HepG2 (cell line): Measurements from ENCODE around the gene KRTAP10-5. TPM values are rescaled to one million over a fixed set of nuclear protein-coding genes. Genes with fewer than 3 reads are reported as not detected.

Source experiments
- CHD4 ChIP-seq: fragments of 200-600 bp; sonication (generic); IDR thresholded peaks from 2 replicates; pipeline ENCODE4 v1.7.0; 2017; ENCODE audit warnings: mild to moderate bottlenecking, low read length, borderline replicate concordance
- E2F1 ChIP-seq: sonication (generic); formaldehyde crosslinking; IDR thresholded peaks from 2 replicates; pipeline ENCODE4 v1.5.0; 2020; ENCODE audit warnings: missing genetic modification reagents
- E2F2 ChIP-seq: sonication (generic); formaldehyde crosslinking; IDR thresholded peaks from 2 replicates; pipeline ENCODE4 v1.4.0; 2020; ENCODE audit warnings: missing genetic modification reagents, borderline replicate concordance
- EED ChIP-seq: sonication (generic); formaldehyde crosslinking; IDR thresholded peaks from 2 replicates; pipeline ENCODE4 v1.5.0; 2020; ENCODE audit warnings: mild to moderate bottlenecking, missing genetic modification reagents
- FIP1L1 ChIP-seq: fragments of 200-400 bp; formaldehyde crosslinking; IDR thresholded peaks from 2 replicates; pipeline ENCODE4 v1.6.1; 2018; ENCODE audit warnings: low read depth, mild to moderate bottlenecking, low read length, moderate library complexity, borderline replicate concordance; ENCODE audit not compliant: insufficient read depth
- HMGA1 ChIP-seq: sonication (generic); formaldehyde crosslinking; conservative IDR thresholded peaks from 2 replicates; pipeline ENCODE4 v1.4.0; 2020; ENCODE audit warnings: missing genetic modification reagents
- HNRNPL ChIP-seq: fragments of 200-400 bp; formaldehyde crosslinking; IDR thresholded peaks from 2 replicates; pipeline ENCODE4 v1.6.1; 2017; ENCODE audit warnings: mild to moderate bottlenecking, low read depth, low read length
- NFKB2 ChIP-seq: sonication (generic); formaldehyde crosslinking; IDR thresholded peaks from 2 replicates; pipeline ENCODE4 v1.4.0; 2020; ENCODE audit warnings: missing genetic modification reagents, borderline replicate concordance
- REPIN1 ChIP-seq: sonication (generic); formaldehyde crosslinking; IDR thresholded peaks from 2 replicates; pipeline ENCODE4 v1.8.0; 2022; ENCODE audit warnings: missing genetic modification reagents, low read depth, mild to moderate bottlenecking, borderline replicate concordance
- REST ChIP-seq, 2 experiments: IDR thresholded peaks; 2 replicates each; pipeline ENCODE4 v1.6.1; 2011 to 2012; ENCODE audit warnings: low read length in 2 of 2, borderline replicate concordance in 1 of 2, low read depth in 1 of 2, mild to moderate bottlenecking in 1 of 2, moderate library complexity in 1 of 2
- SNAPC2 ChIP-seq: sonication (generic); formaldehyde crosslinking; IDR thresholded peaks from 2 replicates; pipeline ENCODE4 v1.8.1; 2022; ENCODE audit warnings: mild to moderate bottlenecking, missing genetic modification reagents
- TRIM24 ChIP-seq: sonication (generic); formaldehyde crosslinking; IDR thresholded peaks from 2 replicates; pipeline ENCODE4 v1.8.0; 2022; ENCODE audit warnings: mild to moderate bottlenecking, missing genetic modification reagents
- YEATS2 ChIP-seq: sonication (generic); formaldehyde crosslinking; IDR thresholded peaks from 2 replicates; pipeline ENCODE4 v1.4.0; 2020; ENCODE audit warnings: missing genetic modification reagents, borderline replicate concordance
- ZBTB46 ChIP-seq: sonication (generic); formaldehyde crosslinking; IDR thresholded peaks from 2 replicates; pipeline ENCODE4 v1.4.0; 2020; ENCODE audit warnings: mild to moderate bottlenecking, missing genetic modification reagents, borderline replicate concordance
- ZNF253 ChIP-seq: sonication (generic); formaldehyde crosslinking; IDR thresholded peaks from 2 replicates; pipeline ENCODE4 v1.8.0; 2022; ENCODE audit warnings: mild to moderate bottlenecking, missing genetic modification reagents, borderline replicate concordance
- ZNF446 ChIP-seq: sonication (generic); formaldehyde crosslinking; IDR thresholded peaks from 2 replicates; pipeline ENCODE4 v1.5.0; 2020; ENCODE audit warnings: mild to moderate bottlenecking, missing genetic modification reagents
- ZNF614 ChIP-seq: IDR thresholded peaks from 2 replicates; pipeline ENCODE4 v1.6.1; 2018; ENCODE audit warnings: missing biosample characterization, missing genetic modification reagents, inconsistent platforms, borderline replicate concordance
- ZNF773 ChIP-seq: sonication (generic); formaldehyde crosslinking; IDR thresholded peaks from 2 replicates; pipeline ENCODE4 v1.4.0; 2020; ENCODE audit warnings: missing genetic modification reagents, borderline replicate concordance
- ZNF777 ChIP-seq: sonication (generic); formaldehyde crosslinking; IDR thresholded peaks from 2 replicates; pipeline ENCODE4 v1.4.0; 2020; ENCODE audit warnings: missing genetic modification reagents
- ZNF780A ChIP-seq: sonication (generic); formaldehyde crosslinking; IDR thresholded peaks from 2 replicates; pipeline ENCODE4 v1.8.0; 2022; ENCODE audit warnings: mild to moderate bottlenecking, missing genetic modification reagents, moderate library complexity
- ZNF782 ChIP-seq: sonication (generic); formaldehyde crosslinking; IDR thresholded peaks from 2 replicates; pipeline ENCODE4 v1.4.0; 2020; ENCODE audit warnings: missing genetic modification reagents, mild to moderate bottlenecking, borderline replicate concordance
- polyA plus RNA-seq, 8 experiments: library from polyadenylated mRNA; depleted of rRNA in 3 of 8; stranded (reverse) in 7 of 8; unstranded in 1 of 8; fragments of >200 nt; fragmentation: Illumina TruSeq in 4 of 8; extraction: Trizol in 4 of 8; gene quantifications; 2 replicates each; pipeline versions ENCODE4 v1.2.1 to v1.2.3, GENCODE V29; 2011 to 2016; ENCODE audit warnings: low read depth in 4 of 8, missing spikeins in 1 of 8, mixed read lengths in 1 of 8; ENCODE audit not compliant: insufficient read depth in 1 of 8
- total RNA-seq, 5 experiments: library from RNA; depleted of rRNA; stranded (reverse); fragments of >200 nt; fragmentation: Illumina TruSeq; extraction: Trizol; gene quantifications; 2 replicates each; pipeline ENCODE4 v1.2.3, GENCODE V29; 2016; ENCODE audit warnings: low read depth in 1 of 5

KRTAP10-5 gene
- total and polyA plus RNA-seq, 2 of the 13 experiments (the other 11 are each of a cell fraction or from before 2014, with no cell fraction given): not detected

GRCh38 chr21:44574457-44575306 is 5.7 kb downstream of the KRTAP10-5 start (continued):
- no peak for TF ChIP-seq REST (IDR thresholded peaks at IDR 0.05; ENCODE audit: borderline replicate concordance in 1 of 2, low read depth in 1 of 2, low read length in 2 of 2)
- no peak for TF ChIP-seq CHD4
- no peak for TF ChIP-seq ZNF773 (CRISPR knock-in tag)
- no peak for TF ChIP-seq ZNF777 (CRISPR knock-in tag)
- TF ChIP-seq TRIM24 (CRISPR knock-in tag): no peak; the same call in 1 of the 2 replicates
- no peak for TF ChIP-seq HMGA1
- no peak for TF ChIP-seq NFKB2 (CRISPR knock-in tag)
- no peak for TF ChIP-seq FIP1L1
- TF ChIP-seq E2F1: no peak
- TF ChIP-seq ZNF253: no peak
- TF ChIP-seq ZNF780A (CRISPR knock-in tag): no peak
- TF ChIP-seq ZNF614 (CRISPR knock-in tag): no peak
- no peak for TF ChIP-seq ZNF446 (CRISPR knock-in tag)
- TF ChIP-seq ZNF782 (CRISPR knock-in tag): no peak
- 0 out of 2 replicates have a peak, but pooled peaks have one; percentile 56 for TF ChIP-seq REPIN1
- TF ChIP-seq HNRNPL: 0 out of 2 replicates have a peak, but pooled peaks have one; percentile 63
- TF ChIP-seq ZBTB46 (CRISPR knock-in tag): no peak
- TF ChIP-seq E2F2 (CRISPR knock-in tag): no peak
- no peak for TF ChIP-seq SNAPC2
- no peak for TF ChIP-seq EED (CRISPR knock-in tag)
- no peak for TF ChIP-seq YEATS2 (CRISPR knock-in tag)
